SK-N-SH treated with all-trans-retinoic acid at 6 μM for 48 hours (cell line): Measurements from ENCODE around the gene DOK6.

Experiments
- ATAC-seq: fragments of 200-7000 bp; cut with Tn5 transposase; 3 replicates; pipeline ENCODE4 v1.9.1; 2020; ENCODE audit warnings: mild to moderate bottlenecking, moderate library complexity
- BACH2 ChIP-seq: fragments of 250-450 bp; sonication (Bioruptor Pico); IDR thresholded peaks from 2 replicates; pipeline ENCODE4 v1.9.0; 2021; ENCODE audit warnings: mild to moderate bottlenecking, borderline replicate concordance
- CREB5 ChIP-seq: fragments of 250-450 bp; sonication (Bioruptor Pico); IDR thresholded peaks from 2 replicates; pipeline ENCODE4 v1.5.1; 2020; ENCODE audit warnings: low read depth, mild to moderate bottlenecking, moderate library complexity
- CSRNP3 ChIP-seq: fragments of 250-450 bp; sonication (Bioruptor Pico); IDR thresholded peaks from 2 replicates; pipeline ENCODE4 v1.5.1; 2021; ENCODE audit warnings: mild to moderate bottlenecking, moderate library complexity
- ISL1 ChIP-seq: fragments of 250-450 bp; sonication (Bioruptor Pico); IDR thresholded peaks from 2 replicates; pipeline ENCODE4 v2.1.2; 2022; ENCODE audit warnings: mild to moderate bottlenecking, moderate library complexity
- OSR1 ChIP-seq: fragments of 250-450 bp; sonication (Bioruptor Pico); IDR thresholded peaks from 2 replicates; pipeline ENCODE4 v1.8.0; 2022; ENCODE audit warnings: moderate library complexity, mild to moderate bottlenecking, inconsistent platforms
- PATZ1 ChIP-seq: fragments of 250-450 bp; sonication (Bioruptor Pico); IDR thresholded peaks from 2 replicates; pipeline ENCODE4 v1.8.0; 2020; ENCODE audit warnings: mild to moderate bottlenecking, moderate library complexity, borderline replicate concordance
- POU6F1 ChIP-seq: fragments of 250-450 bp; sonication (Bioruptor Pico); IDR thresholded peaks from 2 replicates; pipeline ENCODE4 v1.8.0; 2021; ENCODE audit warnings: low read depth, mild to moderate bottlenecking, moderate library complexity, borderline replicate concordance
- PPARA ChIP-seq: fragments of 250-450 bp; sonication (Bioruptor Pico); IDR thresholded peaks from 2 replicates; pipeline ENCODE4 v1.5.0; 2020; ENCODE audit warnings: mild to moderate bottlenecking, borderline replicate concordance
- RARB ChIP-seq: fragments of 250-450 bp; sonication (Bioruptor Pico); IDR thresholded peaks from 2 replicates; pipeline ENCODE4 v1.8.0; 2021; ENCODE audit warnings: mild to moderate bottlenecking, moderate library complexity
- SNAI2 ChIP-seq: fragments of 250-450 bp; sonication (Bioruptor Pico); IDR thresholded peaks from 2 replicates; pipeline ENCODE4 v1.5.0; 2020; ENCODE audit warnings: mild to moderate bottlenecking, moderate library complexity
- TCF4 ChIP-seq: fragments of 250-450 bp; sonication (Bioruptor Pico); IDR thresholded peaks from 2 replicates; pipeline ENCODE4 v1.8.0; 2021; ENCODE audit warnings: mild to moderate bottlenecking, moderate library complexity, borderline replicate concordance
- TOX ChIP-seq: fragments of 250-450 bp; sonication (Bioruptor Pico); IDR thresholded peaks from 2 replicates; pipeline ENCODE4 v1.8.0; 2021; ENCODE audit warnings: mild to moderate bottlenecking, moderate library complexity, borderline replicate concordance
- TSHZ2 ChIP-seq: fragments of 250-450 bp; sonication (Bioruptor Pico); IDR thresholded peaks from 2 replicates; pipeline ENCODE4 v1.5.0; 2020; ENCODE audit warnings: mild to moderate bottlenecking, moderate library complexity
- ZC3H10 ChIP-seq: fragments of 250-450 bp; sonication (Bioruptor Pico); IDR thresholded peaks from 2 replicates; pipeline ENCODE4 v1.5.1; 2021; ENCODE audit warnings: mild to moderate bottlenecking, moderate library complexity
- ZFP30 ChIP-seq: fragments of 450-650 bp; formaldehyde crosslinking; IDR thresholded peaks from 2 replicates; pipeline ENCODE4 v1.5.0; 2022; ENCODE audit warnings: mild to moderate bottlenecking, moderate library complexity
- ZNF565 ChIP-seq: fragments of 450-650 bp; formaldehyde crosslinking; conservative IDR thresholded peaks from 2 replicates; pipeline ENCODE4 v1.5.0; 2020; ENCODE audit warnings: low read depth, mild to moderate bottlenecking, moderate library complexity
- ZNF8 ChIP-seq: fragments of 450-650 bp; formaldehyde crosslinking; IDR thresholded peaks from 2 replicates; pipeline ENCODE4 v1.5.0; 2020; ENCODE audit warnings: mild to moderate bottlenecking, moderate library complexity

Gene DOK6

GRCh38 chr18:69484699-69485396, 84.2 kb downstream of the DOK6 start (continued):
- TF ChIP-seq TCF4 (CRISPR knock-in tag), result no peak
- no peak for TF ChIP-seq RARB (CRISPR knock-in tag)
- no peak for TF ChIP-seq PPARA (CRISPR knock-in tag)

- no peak for TF ChIP-seq ZNF565 (CRISPR knock-in tag)
- TF ChIP-seq CREB5 (CRISPR knock-in tag), result no peak
- no peak for TF ChIP-seq TOX (CRISPR knock-in tag)
- ATAC-seq, result no peak
These were observed 87.1 kb downstream of the DOK6 start for GRCh38 chr18:69487488-69488394.

- no peak for TF ChIP-seq CSRNP3 (CRISPR knock-in tag)
- TF ChIP-seq ISL1, result no peak
- TF ChIP-seq TSHZ2 (CRISPR knock-in tag), result no peak
- TF ChIP-seq BACH2 (CRISPR knock-in tag), result no peak
- TF ChIP-seq POU6F1 (CRISPR knock-in tag), result no peak
- no peak for TF ChIP-seq ZFP30 (CRISPR knock-in tag)
- no peak for TF ChIP-seq OSR1 (CRISPR knock-in tag)
- no peak for TF ChIP-seq PATZ1
- no peak for TF ChIP-seq SNAI2 (CRISPR knock-in tag)
- no peak for TF ChIP-seq RARB (CRISPR knock-in tag)
- TF ChIP-seq TOX (CRISPR knock-in tag), result no peak
- peak; percentile 23; the same call in 2 of the 3 replicates for ATAC-seq
These were observed 89.4 kb downstream of the DOK6 start for GRCh38 chr18:69490072-69490471.

GRCh38 chr18:69490813-69491212, 90.1 kb downstream of the DOK6 start:
- peak; percentile 98 for ATAC-seq
- TF ChIP-seq ZC3H10 (no peak), ZNF8 (CRISPR knock-in tag) (peak; percentile 87), TCF4 (CRISPR knock-in tag) (peak; percentile 56; the same call in 1 of the 2 replicates)
- TF ChIP-seq, all 23 proteins: peak for 2
